Spinal cord (tissue), 10 donors: ENCODE results near the gene CCDC187. TPM values are rescaled to one million over a fixed set of nuclear protein-coding genes. Genes with fewer than 3 reads are reported as not detected.
A peak's percentile ranks its signal among the peaks of the same experiment; 100 is the strongest.

ENCODE experiments used
- DNase-seq, 6 donors: peaks; one replicate each; pipeline versions ENCODE4 v3.0.0 to v3.0.0-alpha.2; 2013 to 2015; ENCODE audit warnings: low spot score in 6 of 6, low read depth in 4 of 6
- H3K27ac ChIP-seq: one replicate; pipeline ENCODE4 v1.5.1; 2013; ENCODE audit warnings: low read depth, low read length, control low read depth
- H3K27me3 ChIP-seq: one replicate; pipeline ENCODE4 v1.6.1; 2013; ENCODE audit warnings: low read length; ENCODE audit not compliant: control insufficient read depth, insufficient read depth
- H3K36me3 ChIP-seq: one replicate; pipeline ENCODE4 v1.6.1; 2013; ENCODE audit warnings: low read length; ENCODE audit not compliant: control insufficient read depth, insufficient read depth
- H3K4me1 ChIP-seq: one replicate; pipeline ENCODE4 v1.6.1; 2013; ENCODE audit warnings: low read length; ENCODE audit not compliant: control insufficient read depth, insufficient read depth
- H3K4me3 ChIP-seq: one replicate; pipeline ENCODE4 v1.5.1; 2013; ENCODE audit warnings: low read depth, low read length, control low read depth
- H3K9me3 ChIP-seq: one replicate; pipeline ENCODE4 v1.6.1; 2013; ENCODE audit warnings: low read length; ENCODE audit not compliant: control insufficient read depth, insufficient read depth
- WGBS: methylation state at CpG from one replicate; pipeline ENCODE4 v1.1.5; 2013; ENCODE audit warnings: missing lambda C conversion rate; ENCODE audit not compliant: insufficient coverage; 5-methylcytosine and 5-hydroxymethylcytosine counted together
- polyA plus RNA-seq, 2 donors: library from polyadenylated mRNA; unstranded; fragments of 120-200 nt; gene quantifications; one replicate each; pipeline ENCODE4 v1.2.1, GENCODE V29; 2013; ENCODE audit not compliant: insufficient read length in 2 of 2
- total RNA-seq, 2 donors: library from RNA; depleted of rRNA in 1 of 2; stranded (reverse); fragments of 120-200 nt in 1 of 2; fragments of >200 nt in 1 of 2; gene quantifications; one replicate each; pipeline versions ENCODE4 v1.2.3 to v1.2.4, GENCODE V29; 2013 to 2014
- donor health status: healthy.

Gene CCDC187
- total and polyA plus RNA-seq, 4 donors = 0.05 to 0.33 (median 0.15) TPM

DNA sequence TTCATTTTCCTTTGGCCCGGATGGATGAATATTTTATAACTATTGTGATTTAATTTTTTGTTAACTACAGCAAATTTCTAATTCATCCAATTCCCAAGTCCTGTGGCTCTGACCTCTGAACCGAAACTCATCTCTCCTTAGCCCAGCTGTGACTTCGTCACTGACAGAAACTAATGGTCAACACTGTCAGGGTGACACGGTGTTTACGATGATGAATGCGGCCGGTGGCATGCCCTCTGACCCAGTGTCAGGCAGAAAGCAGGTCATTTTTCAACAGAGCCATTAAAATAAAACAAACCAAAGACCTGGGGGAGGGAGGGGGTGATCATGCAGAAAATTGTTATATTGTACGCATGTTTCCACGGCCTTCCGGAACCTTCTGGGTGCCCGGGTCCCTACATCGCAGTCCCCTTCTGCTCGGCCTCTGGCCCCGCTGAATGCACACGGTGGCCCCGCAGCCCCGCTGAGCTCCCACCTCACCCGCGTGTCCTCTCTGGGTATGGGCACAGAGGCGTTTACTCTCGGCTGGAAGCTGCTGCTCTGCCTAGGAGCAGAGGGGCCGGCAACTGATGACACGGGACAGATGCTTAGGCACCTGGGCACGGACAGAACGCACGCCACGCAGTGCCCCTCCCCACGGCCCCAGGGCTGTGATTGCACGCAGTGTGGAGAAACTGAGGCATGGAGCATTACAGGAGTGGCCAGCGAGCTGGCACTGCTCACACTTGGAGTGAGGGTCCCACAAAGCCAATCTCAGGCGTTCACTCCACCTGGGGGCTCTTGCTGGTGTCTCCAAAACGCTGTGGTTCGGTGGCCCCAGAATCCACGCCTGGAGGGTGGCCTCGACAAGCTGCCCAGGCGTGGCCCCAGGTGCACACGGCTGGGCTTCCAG is 8.1 kb downstream of the CCDC187 start:
- H3K27me3 ChIP-seq = peaks cover 2% of the 10 kb centered on the region
- H3K36me3 ChIP-seq = peaks cover 2% of the 10 kb centered on the region
- H3K4me3 ChIP-seq = no peak overlapping the region
- no peaks in the 10 kb centered on the region for H3K9me3 ChIP-seq
- no peak overlapping the region for H3K27ac ChIP-seq
- H3K4me1 ChIP-seq = peaks cover 51% of the 10 kb centered on the region
- 51% methylated on average over 34 of the region's 37 CpGs for WGBS
- no peak for DNase-seq

DNA sequence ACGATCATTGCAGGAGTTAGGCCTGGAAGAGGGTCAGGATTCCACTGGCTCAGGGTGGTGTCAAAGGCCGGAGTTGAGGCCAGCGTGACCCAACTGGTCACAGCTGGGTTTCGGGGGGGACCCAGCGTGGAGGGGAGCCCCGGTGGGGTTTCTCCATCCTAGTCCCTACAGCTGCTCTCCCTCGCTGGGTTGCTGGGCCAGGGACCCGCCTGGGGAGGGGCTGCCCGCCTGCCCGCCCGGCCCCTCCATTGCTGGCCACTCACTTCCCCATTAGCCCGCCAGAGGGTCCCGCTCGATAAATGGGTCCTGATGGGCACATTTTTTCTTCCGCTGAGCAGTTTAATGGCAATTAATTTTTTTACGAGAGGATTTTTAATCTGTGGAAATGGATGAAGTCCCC is 8.8 kb downstream of the CCDC187 start:
- H3K36me3 ChIP-seq = peaks cover 4% of the 10 kb centered on the region
- peak in 1 of 6 donors; percentile 65 for DNase-seq
- H3K27me3 ChIP-seq = peaks cover 2% of the 10 kb centered on the region
- H3K9me3 ChIP-seq = no peaks in the 10 kb centered on the region
- peaks cover 48% of the 10 kb centered on the region for H3K4me1 ChIP-seq
- WGBS = 68% methylated on average over 11 of the region's 16 CpGs
- H3K27ac ChIP-seq = no peak overlapping the region
- no peak overlapping the region for H3K4me3 ChIP-seq

DNA sequence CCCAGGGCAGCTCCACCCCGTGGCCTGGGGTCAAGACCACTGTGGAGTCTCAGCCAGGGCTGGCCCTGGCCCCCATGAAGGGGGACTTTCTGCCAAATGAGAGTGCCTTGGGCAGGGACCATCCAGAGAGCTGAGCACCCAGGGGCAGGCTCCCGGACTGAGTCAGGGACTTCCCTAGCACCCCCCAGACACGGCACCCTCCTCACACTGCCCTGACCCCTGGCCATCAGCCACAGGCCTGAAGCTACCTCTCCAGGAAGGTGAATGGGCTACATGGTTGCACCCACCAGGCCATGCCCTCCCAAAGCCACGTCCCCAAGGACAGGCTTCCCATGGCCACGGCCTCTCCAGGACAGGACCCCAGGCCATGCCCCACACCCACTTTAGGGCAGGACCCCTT is 9.5 kb downstream of the CCDC187 start:
- Histone ChIP-seq H3K27ac (no peak overlapping the region), H3K9me3 (no peaks in the 10 kb centered on the region), H3K4me1 (peaks cover 42% of the 10 kb centered on the region), H3K27me3 (peaks cover 2% of the 10 kb centered on the region), H3K4me3 (no peak overlapping the region), H3K36me3 (peaks cover 4% of the 10 kb centered on the region)
- 82% methylated on average over 3 of the region's 5 CpGs for WGBS
- DNase-seq = no peak

DNA sequence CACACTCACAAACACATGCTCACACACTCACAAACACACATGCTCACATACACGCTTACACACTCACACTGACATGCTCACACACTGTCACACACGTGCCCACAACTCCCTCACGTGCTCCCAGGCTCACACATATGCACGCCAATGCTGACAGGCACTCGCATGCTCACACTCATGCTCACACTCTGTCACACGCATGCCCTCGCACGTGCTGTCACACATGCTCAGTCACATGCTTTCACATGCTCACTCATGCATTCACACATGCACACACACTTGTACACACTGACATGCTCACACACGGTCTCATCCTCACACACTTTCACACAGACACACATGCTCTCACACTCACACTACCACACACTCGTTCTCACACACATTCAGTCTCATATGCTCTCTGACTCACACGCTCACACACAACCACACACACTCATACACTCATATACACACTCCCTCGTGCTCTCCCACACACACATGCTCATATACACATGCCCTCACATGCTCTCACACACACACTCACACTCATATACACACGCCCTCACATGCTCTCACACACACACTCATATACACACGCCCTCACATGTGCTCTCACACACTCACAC is 10.3 kb downstream of the CCDC187 start:
- Histone ChIP-seq H3K9me3 (no peaks in the 10 kb centered on the region), H3K36me3 (peaks cover 4% of the 10 kb centered on the region), H3K27ac (no peak overlapping the region), H3K27me3 (peaks cover 2% of the 10 kb centered on the region), H3K4me3 (no peak overlapping the region), H3K4me1 (peaks cover 37% of the 10 kb centered on the region)
- WGBS = 85% methylated on average over 14 of the region's 14 CpGs
- no peak for DNase-seq

GRCh38 chr9:136292591-136293448 is 11.1 kb downstream of the CCDC187 start:
- DNase-seq = peak in 1 of 6 donors; percentile 46
- Histone ChIP-seq H3K4me1 (peaks cover 30% of the 10 kb centered on the region), H3K27ac (no peak overlapping the region), H3K9me3 (no peaks in the 10 kb centered on the region), H3K4me3 (no peak overlapping the region), H3K36me3 (peaks cover 4% of the 10 kb centered on the region), H3K27me3 (peaks cover 2% of the 10 kb centered on the region)
- 60% methylated on average over 34 of the region's 34 CpGs for WGBS

- Histone ChIP-seq H3K4me3 (no peak overlapping the region), H3K4me1 (peaks cover 25% of the 10 kb centered on the region), H3K27ac (no peak overlapping the region), H3K27me3 (peaks cover 2% of the 10 kb centered on the region), H3K9me3 (no peaks in the 10 kb centered on the region), H3K36me3 (peaks cover 4% of the 10 kb centered on the region)
- no peak for DNase-seq
- WGBS = 70% methylated on average over 14 of the region's 19 CpGs
Measured at GRCh38 chr9:136292026-136292538, 11.8 kb downstream of the CCDC187 start.

- H3K9me3 ChIP-seq = no peaks in the 10 kb centered on the region
- no peaks in the 10 kb centered on the region for H3K27me3 ChIP-seq
- DNase-seq = no peak
- peaks cover 24% of the 10 kb centered on the region for H3K4me1 ChIP-seq
- H3K36me3 ChIP-seq = peaks cover 4% of the 10 kb centered on the region
- H3K4me3 ChIP-seq = no peak overlapping the region
- H3K27ac ChIP-seq = no peak overlapping the region
- 74% methylated on average over 20 of the region's 22 CpGs for WGBS
Measured at GRCh38 chr9:136291306-136292025, 12.4 kb downstream of the CCDC187 start.

DNA sequence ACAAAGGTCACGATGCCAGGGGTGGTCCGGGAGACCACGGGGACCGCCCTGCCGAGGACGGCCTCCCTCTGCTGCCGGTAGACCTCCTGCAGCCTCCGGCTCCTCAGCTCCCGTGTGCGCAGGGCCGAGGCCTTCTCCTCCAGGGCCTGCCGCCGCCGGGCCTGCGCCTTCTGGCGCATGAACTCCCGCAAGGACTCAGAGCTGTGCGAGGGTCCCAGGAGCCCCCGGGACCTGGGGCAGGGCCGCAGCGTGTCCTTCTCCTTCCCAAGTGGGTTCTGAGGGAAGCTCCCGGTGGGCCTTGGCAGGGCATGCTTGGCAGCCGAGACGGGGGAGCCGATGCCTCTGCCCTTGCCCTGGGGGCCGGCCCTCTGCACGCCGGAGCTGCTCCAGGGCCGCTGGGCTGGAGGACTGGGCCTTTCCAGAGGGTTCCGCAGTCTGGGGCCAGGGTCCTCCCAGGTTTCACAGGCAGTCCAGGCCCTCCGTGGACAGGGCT is 13.3 kb downstream of the CCDC187 start:
- DNase-seq = no peak
- Histone ChIP-seq H3K27me3 (no peaks in the 10 kb centered on the region), H3K27ac (no peak overlapping the region), H3K36me3 (peaks cover 4% of the 10 kb centered on the region), H3K4me3 (no peak overlapping the region), H3K4me1 (peaks cover 19% of the 10 kb centered on the region), H3K9me3 (no peaks in the 10 kb centered on the region)
- 90% methylated on average over 30 of the region's 31 CpGs for WGBS
